ENCODE measurements around the gene SMIM29. TPM values are rescaled to one million over a fixed set of nuclear protein-coding genes. Genes with fewer than 3 reads are reported as not detected.
"Not testable (repeated sequence)": the region's sequence is repeated elsewhere in the genome, so short reads cannot be mapped to it uniquely, and the experiment has no call there.

SMIM29 gene
- total RNA-seq, 1 experiment from 2014 or later, result 11.2 TPM

- DNase-seq (ENCODE audit: extremely low read depth, low read depth), result not testable (repeated sequence)
Measured at GRCh38 chr6:34269658-34270341, 21.0 kb upstream of the SMIM29 start.

- not testable (repeated sequence) for DNase-seq (ENCODE audit: extremely low read depth, low read depth)
Measured at GRCh38 chr6:34269132-34269531, 20.3 kb upstream of the SMIM29 start.

- no peak for DNase-seq (ENCODE audit: extremely low read depth, low read depth)
Measured at GRCh38 chr6:34267746-34268145, 18.9 kb upstream of the SMIM29 start.

DNA sequence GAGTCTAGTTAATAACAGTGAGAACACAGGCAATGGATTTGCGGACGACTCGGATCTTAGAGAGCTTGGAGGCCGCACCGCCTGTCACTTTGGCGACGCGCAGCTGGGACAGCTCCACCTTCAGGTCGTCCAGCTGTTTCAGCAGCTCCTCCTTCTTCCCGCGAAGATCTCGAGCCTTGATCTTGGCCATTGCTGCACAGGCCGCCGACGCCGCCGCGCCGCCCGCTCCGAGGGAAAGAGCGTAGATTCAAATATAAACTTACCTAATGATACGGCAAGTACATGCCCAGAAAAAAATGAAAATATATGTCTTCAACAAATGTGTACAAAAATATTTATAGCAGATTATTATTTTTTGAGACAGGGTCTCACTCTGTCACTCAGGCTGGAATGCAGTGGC lies 14.7 kb upstream of the SMIM29 start:
- not testable (repeated sequence) for DNase-seq (ENCODE audit: extremely low read depth, low read depth)

DNA sequence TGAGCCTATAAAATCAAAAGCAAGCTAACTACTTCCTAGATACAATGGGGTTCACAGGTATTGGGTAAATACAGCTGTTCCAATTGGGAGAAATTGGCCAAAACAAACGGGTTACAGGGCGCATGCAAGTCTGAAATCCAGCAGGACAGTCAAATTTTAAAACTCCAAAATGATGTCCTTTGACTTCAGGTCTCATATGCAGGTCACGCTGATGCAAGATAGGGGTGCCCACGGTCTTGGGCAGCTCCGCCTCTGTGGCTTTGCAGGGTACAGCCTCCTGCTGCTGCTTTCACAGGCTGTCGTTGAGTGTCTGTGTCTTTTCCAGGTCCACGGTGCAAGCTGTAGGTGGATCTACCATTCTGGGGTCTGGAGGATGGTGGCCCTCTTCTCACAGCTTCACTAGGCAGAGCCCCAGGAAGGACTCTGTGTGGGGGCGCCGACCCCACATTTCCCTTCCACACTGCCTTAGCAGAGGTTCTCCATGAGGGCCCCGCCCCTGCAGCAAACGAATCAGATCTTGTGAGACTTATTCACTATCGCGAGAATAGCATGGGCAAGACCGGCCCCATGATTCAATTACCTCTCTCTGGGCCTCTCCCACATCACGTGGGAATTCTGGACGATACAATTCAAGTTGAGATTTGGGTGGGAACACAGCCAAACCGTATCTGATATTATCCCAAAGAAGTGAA lies 11.9 kb upstream of the SMIM29 start:
- DNase-seq (ENCODE audit: extremely low read depth, low read depth), result no peak

DNA sequence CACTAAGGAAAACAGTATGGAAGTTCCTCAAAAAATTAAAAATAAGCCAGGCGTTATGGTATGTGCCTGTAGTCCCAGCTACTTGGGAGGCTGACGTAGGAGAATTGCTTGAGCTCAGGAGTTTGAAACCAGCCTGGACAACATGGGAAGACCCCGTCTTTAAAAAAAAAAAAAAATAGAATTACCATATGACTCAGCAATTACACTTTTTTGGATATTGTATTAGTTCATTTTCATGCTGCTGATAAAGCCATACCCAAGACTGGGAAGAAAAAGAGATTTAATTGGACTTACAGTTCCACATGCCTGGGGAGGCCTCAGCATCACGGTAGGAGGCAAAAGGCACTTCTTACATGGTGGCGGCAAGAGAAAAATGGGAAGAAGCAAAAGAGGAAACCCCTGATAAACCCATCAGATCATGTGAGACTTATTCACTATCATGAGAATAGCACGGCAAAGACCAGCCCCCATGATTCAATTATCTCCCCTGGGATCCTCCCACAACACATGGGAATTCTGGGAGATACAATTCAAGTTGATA lies 10.8 kb upstream of the SMIM29 start:
- DNase-seq (ENCODE audit: extremely low read depth, low read depth), result no peak

- DNase-seq (ENCODE audit: extremely low read depth, low read depth), result not testable (repeated sequence)
Measured at GRCh38 chr6:34252395-34252794, 3.6 kb upstream of the SMIM29 start.

- no peak for DNase-seq (ENCODE audit: extremely low read depth, low read depth)
Measured at GRCh38 chr6:34249469-34250261, 859 bp upstream of the SMIM29 start.

- DNase-seq (ENCODE audit: extremely low read depth, low read depth), result no peak
Measured at GRCh38 chr6:34248198-34248726, 544 bp downstream of the SMIM29 start.

- no peak for DNase-seq (ENCODE audit: extremely low read depth, low read depth)
Measured at GRCh38 chr6:34247481-34248197, 1.2 kb downstream of the SMIM29 start.

- DNase-seq (ENCODE audit: extremely low read depth, low read depth), result no peak
Measured at GRCh38 chr6:34246563-34247391, 2.0 kb downstream of the SMIM29 start.

DNA sequence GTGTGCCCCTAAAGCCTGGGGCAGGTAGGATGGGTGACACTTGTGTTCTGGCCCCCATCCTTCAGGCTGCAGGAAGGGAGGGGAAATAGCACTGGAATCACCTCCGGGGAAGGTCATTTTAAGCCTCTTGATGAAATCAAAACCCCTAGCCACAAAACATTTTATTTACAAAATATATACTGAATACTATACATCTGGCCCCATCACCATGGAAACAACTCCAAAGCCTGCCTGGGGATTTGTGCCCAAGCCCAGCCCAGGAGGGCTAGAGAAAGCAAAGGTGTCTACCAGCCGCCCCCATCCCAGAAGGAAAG lies 2.6 kb downstream of the SMIM29 start:
- no peak for DNase-seq (ENCODE audit: extremely low read depth, low read depth)

DNA sequence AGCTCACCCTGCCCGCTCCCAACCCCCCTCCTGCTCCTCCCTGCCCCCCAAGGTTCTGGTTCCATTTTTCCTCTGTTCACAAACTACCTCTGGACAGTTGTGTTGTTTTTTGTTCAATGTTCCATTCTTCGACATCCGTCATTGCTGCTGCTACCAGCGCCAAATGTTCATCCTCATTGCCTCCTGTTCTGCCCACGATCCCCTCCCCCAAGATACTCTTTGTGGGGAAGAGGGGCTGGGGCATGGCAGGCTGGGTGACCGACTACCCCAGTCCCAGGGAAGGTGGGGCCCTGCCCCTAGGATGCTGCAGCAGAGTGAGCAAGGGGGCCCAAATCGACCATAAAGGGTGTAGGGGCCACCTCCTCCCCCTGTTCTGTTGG lies 3.1 kb downstream of the SMIM29 start:
- not testable (repeated sequence) for DNase-seq (ENCODE audit: extremely low read depth, low read depth)

DNA sequence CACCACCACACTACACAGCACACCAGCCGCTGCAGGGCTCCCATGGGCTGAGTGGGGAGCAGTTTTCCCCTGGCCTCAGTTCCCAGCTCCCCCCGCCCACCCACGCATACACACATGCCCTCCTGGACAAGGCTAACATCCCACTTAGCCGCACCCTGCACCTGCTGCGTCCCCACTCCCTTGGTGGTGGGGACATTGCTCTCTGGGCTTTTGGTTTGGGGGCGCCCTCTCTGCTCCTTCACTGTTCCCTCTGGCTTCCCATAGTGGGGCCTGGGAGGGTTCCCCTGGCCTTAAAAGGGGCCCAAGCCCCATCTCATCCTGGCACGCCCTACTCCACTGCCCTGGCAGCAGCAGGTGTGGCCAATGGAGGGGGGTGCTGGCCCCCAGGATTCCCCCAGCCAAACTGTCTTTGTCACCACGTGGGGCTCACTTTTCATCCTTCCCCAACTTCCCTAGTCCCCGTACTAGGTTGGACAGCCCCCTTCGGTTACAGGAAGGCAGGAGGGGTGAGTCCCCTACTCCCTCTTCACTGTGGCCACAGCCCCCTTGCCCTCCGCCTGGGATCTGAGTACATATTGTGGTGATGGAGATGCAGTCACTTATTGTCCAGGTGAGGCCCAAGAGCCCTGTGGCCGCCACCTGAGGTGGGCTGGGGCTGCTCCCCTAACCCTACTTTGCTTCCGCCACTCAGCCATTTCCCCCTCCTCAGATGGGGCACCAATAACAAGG lies 3.6 kb downstream of the SMIM29 start:
- not testable (repeated sequence) for DNase-seq (ENCODE audit: extremely low read depth, low read depth)

DNA sequence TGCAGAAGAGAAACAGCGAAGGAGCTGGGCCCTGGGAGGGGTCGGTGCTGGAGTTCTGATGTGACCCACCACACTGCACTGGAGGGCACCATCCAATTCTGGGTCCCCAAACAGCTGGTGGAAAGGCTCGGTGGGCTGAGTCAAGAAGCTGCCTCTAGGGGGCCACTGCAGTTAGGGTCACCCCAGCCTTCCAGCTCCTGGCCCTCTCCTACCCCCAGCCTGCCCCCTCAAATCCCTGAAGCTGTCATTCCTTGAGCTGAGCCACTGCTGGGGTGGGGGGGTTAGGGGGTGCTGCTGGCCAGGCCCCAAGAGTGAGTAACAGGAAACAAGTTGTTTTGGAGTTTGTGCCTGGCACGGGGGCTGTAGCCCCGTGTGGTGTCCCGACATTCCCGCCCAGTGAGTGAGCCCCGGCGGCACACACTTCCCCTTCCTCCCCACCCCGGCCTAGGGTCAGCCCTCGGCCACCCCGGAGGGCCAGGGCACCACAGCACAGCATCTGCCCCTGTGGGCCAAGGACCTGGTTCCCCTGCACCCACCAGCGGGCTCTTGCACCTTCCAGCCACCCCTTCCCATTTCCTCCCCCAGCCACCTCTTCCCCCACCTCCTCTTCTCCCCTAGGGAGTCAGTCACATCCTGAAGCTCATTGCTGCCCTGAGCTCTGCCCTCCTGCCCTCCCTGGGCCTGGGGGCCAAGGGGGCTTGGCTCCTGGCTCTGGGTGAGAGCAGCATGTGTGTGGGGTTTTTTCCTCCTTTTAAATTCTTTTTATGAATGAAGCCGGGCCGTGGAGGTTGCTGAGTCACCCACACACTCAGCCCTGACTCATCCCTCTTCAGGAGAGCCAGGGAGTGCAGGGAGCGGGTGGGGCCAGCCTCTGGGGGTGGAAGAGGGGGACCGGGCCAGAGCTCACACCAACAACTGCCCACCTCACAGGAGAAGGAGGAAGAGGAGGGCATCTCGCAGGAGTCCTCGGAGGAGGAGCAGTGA lies 4.6 kb downstream of the SMIM29 start:
- DNase-seq (ENCODE audit: extremely low read depth, low read depth), result peak; percentile 78

GRCh38 chr6:34243131-34243771 lies 5.6 kb downstream of the SMIM29 start:
- DNase-seq (ENCODE audit: extremely low read depth, low read depth), result no peak

All from NCI-H460 (cell line).